ENCODE data around the gene NME8.

DNA sequence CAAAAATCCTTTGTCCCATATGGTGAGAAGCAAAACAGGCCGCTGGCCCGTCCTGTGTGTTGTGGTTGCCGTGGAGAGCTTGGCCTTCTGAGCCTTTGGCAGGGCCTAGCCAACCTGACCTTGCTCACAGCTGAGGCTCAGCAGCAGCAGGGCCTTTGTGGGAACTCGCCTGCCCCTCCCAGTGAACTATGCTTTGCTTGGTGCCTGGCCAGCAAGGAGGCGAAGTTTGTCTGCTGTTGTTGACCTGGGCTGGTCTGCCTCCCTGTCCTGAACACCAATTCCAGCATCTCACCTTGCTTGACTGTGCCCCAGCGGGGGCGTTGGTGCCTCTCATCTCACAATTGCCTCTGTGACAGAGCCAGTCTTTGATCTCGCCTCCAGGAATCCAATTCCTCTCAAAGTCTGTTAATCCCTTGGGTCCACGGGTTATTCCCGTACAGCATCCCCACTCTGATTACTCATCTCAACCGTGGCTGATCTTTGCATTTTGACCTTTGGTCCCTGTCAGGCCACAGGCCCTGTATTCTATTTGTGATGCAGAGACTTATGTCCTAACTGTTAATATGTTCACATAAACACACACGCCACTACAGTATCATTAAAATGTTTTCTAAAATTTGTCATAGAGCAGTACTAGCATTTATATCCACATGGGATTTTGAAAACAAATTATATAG is 94.7 kb downstream of the NME8 start:
- TF ChIP-seq, protein P1, sequence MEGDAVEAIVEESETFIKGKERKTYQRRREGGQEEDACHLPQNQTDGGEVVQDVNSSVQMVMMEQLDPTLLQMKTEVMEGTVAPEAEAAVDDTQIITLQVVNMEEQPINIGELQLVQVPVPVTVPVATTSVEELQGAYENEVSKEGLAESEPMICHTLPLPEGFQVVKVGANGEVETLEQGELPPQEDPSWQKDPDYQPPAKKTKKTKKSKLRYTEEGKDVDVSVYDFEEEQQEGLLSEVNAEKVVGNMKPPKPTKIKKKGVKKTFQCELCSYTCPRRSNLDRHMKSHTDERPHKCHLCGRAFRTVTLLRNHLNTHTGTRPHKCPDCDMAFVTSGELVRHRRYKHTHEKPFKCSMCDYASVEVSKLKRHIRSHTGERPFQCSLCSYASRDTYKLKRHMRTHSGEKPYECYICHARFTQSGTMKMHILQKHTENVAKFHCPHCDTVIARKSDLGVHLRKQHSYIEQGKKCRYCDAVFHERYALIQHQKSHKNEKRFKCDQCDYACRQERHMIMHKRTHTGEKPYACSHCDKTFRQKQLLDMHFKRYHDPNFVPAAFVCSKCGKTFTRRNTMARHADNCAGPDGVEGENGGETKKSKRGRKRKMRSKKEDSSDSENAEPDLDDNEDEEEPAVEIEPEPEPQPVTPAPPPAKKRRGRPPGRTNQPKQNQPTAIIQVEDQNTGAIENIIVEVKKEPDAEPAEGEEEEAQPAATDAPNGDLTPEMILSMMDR (conservative IDR thresholded peaks at IDR 0.05): no peak
- no peak for TF ChIP-seq ZFX (IDR thresholded peaks at IDR 0.05)
